Measurements from ENCODE around the gene RAN.
"Not testable (repeated sequence)": the region's sequence is repeated elsewhere in the genome, so short reads cannot be mapped to it uniquely, and the experiment has no call there.

The RAN gene

GRCh38 chr12:130849561-130850417 lies 22.1 kb upstream of the RAN start:
- DNase-seq: no peak

DNA sequence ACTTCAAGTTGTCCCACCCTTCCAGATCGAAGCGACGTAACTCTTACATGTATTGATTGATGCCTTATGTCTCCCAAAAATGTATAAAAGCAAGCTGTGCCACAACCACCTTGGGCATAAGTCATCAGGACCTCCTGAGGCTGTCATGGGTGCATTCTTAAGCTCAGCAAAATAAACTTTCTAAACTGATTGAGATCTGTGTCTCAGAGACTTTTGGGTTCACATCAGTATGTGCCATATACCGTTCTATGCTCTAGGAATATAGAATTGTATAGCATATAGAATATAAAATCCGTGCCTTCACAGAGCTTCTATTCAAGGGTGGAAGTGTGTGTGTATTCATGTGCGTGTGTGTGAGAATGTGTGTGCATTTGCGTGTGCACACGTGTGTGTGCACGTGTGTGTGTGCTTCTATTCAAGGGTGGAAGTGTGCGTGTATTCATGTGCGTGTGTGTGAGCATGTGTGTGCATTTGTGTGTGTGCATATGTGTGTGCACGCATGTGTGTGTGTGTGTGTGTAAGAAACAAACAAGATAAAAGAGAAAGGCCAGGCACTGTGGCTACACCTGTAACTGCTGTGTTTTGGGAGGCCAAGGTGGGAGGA lies 21.3 kb upstream of the RAN start:
- no peak for DNase-seq

- DNase-seq: no peak
Measured at GRCh38 chr12:130856088-130856487, 15.8 kb upstream of the RAN start.

DNA sequence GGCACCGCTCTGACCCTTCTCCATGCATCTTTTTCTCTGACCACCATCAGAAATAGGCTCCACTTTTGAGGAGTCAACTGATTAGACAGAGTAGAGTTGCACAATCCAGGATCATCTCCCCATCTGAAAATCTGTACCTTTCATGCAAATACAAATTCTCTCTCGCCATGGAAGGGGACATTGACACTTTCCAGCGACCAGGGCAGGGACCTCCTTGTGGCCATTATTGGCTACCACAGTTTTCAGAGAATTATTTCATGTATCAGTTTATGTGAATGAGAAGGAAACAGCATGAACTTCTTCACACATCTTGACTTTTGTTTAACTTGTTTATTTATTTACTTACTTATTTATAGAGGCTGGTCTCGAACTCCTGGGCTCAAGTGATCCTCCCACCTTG lies 13.8 kb upstream of the RAN start:
- no peak for DNase-seq

DNA sequence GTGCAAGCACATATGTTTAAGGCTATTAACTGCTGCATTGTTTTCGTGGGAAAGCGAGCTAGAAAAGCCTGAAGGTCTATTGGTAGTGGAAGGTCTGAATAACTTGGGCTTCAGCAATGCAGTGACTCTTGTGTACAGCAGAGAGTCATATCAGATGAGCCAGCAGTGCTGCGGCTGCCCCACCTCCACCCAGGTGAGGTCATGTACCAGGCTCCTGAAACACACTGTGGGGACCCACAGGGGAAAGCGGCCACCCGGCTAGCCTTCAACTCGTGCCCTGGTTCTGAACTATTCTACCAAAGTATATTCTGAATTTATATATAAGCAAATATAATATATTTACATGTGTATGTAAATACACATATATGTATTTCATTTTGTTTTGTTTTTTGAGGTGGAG lies 12.7 kb upstream of the RAN start:
- no peak for DNase-seq

DNA sequence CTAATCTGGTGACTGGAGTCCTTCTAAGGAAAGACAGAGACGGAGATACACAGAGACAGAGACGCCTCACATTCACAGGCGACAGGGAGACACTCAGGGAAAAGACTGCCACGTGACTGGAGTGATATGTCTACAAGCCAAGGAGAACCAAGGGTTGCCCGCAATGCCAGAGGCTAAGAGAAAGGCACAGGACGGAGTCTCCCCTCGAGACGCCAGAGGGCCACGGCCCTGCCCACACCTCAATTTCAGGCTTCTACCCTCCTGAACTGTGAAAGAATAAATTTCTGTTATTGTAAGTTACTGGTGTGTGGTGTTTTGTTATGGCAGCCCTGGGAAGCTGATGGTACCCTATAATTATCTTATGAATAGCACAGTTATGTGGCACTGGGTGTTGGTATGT lies 11.6 kb upstream of the RAN start:
- DNase-seq: no peak

- DNase-seq: no peak
Measured at GRCh38 chr12:130862161-130862560, 9.7 kb upstream of the RAN start.

GRCh38 chr12:130862771-130863170 lies 9.1 kb upstream of the RAN start:
- DNase-seq: not testable (repeated sequence)

- DNase-seq: no peak
Measured at GRCh38 chr12:130863298-130863697, 8.6 kb upstream of the RAN start.

DNA sequence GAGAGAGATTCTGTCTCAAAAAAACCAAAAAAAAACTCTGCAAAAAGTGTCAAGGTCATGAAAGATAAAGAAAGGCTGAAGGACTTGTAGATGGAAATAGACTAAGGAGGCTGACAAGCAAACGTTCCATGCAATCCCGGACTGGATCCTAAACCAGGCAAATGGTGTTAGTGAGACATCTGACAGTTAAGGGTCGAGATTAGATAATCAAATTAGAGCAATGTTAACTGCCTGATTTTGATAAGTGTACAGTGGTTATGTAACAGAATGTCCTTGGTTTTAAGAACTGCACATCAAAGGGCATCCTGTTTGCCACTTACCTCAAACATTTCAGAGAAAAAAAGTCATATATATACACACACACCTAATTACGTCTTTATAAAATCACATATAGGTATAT lies 3.5 kb upstream of the RAN start:
- DNase-seq: no peak

DNA sequence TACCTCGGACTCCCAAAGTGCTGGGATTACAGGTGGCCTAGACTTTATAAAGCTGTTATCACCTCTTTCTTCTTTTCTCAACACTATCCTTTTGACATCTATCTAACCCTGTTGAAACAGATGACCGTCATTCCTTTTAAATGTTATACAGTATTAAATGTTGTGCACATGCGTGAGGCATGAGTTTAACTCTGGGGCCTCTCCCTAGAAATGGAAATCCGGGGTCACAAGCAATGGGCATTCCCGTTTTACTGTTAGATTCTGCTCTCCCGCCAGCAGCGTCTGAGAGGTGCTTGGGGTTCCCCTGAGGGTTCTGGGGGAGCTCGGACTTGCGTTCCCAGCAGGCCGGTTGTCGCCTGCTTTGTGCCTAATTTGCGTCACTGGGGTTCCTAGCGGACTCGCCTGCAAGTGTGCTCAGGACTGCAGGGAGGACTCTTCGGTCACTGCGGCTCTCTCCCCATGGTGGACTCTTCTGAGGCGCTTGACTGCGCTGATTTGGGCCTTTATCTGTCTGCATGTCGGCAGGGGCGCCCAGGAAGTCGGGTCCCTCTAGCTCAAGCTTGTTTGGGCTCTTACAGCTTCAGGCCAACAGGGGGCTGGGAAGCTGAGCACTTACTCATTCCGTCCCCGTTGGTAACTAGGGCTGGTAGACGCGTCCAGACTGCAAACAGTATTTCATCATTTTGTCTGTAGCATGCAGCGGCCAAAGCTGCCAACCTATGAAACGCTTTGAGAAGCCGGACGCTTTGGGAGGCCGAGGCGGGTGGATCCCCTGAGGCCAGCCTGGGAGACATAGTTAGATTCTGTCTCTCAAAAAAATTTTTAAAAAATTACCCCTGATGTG lies 1.2 kb upstream of the RAN start:
- peak; percentile 49 for DNase-seq

- DNase-seq: no peak
Measured at GRCh38 chr12:130872179-130873096, 572 bp downstream of the RAN start.

- no peak for DNase-seq
Measured at GRCh38 chr12:130873106-130873795, 1.4 kb downstream of the RAN start.

GRCh38 chr12:130873825-130874224 lies 2.0 kb downstream of the RAN start:
- no peak for DNase-seq

GRCh38 chr12:130874696-130875095 lies 2.8 kb downstream of the RAN start:
- DNase-seq: no peak

DNA sequence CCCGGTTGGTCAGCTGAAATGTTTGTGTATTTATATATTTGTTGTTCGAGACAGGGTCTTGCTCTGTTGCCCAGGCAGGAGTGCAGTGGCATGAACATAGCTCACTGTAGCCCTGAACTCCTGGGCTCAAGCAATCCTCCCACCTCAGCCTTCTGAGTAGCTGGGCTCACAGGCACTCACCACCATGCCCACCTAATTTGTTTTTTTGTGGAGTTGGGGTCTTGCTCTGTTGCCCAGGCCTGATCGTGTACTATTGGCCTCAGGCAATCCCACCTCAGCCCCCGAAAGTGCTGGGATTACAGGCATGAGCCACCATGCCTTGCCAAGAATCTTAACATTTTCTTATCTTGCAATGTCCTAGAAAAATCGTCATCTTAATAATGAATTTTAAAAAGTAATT lies 3.3 kb downstream of the RAN start:
- DNase-seq: no peak

DNA sequence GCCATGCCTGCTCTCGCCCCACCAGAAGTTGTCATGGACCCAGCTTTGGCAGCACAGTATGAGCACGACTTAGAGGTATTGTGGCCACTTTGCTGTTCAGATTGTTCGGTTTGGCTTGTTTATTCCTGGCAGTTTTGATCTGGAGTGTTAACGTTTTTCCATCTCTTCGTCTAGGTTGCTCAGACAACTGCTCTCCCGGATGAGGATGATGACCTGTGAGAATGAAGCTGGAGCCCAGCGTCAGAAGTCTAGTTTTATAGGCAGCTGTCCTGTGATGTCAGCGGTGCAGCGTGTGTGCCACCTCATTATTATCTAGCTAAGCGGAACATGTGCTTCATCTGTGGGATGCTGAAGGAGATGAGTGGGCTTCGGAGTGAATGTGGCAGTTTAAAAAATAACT lies 3.8 kb downstream of the RAN start:
- DNase-seq: not testable (repeated sequence)

DNA sequence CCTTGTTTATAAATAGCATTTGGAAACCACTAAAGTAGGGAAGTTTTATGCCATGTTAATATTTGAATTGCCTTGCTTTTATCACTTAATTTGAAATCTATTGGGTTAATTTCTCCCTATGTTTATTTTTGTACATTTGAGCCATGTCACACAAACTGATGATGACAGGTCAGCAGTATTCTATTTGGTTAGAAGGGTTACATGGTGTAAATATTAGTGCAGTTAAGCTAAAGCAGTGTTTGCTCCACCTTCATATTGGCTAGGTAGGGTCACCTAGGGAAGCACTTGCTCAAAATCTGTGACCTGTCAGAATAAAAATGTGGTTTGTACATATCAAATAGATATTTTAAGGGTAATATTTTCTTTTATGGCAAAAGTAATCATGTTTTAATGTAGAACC lies 4.4 kb downstream of the RAN start:
- DNase-seq: no peak

DNA sequence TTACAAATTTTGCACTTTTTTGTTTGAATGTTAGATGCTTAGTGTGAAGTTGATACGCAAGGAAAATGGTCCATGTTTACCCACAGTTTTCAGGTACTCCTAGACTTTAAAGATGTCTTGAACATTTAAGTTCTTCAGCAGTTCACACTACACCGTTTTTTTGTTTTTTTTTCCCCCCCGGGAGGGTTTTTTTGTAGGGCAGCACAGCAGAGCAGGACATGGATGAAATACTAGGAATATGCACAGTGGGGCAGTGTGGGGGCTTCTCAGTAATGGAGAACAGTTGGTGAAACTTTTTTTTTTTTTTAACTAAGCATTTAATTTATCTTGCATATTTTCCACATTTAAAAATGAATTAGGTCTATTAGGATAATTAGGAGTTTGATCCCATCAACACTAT lies 4.9 kb downstream of the RAN start:
- DNase-seq: no peak

DNA sequence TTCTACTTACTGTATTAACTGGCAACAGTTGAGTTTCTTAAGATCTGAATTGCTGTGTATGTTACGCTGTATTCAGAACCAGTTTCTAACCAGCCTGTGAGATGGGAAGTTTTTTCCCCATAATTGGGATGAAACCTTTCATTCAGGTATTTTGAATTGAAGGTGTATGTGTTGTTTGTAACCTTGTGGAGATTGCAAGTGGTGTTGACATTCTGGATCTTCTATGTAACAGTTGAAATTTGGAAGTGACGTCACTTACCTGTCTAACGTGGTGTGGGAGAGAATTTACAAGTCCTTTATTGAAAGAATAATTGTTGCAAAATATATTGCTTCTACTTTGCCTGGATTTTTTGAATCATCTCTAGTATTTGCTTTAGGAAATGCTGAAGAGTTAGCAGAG lies 5.5 kb downstream of the RAN start:
- DNase-seq: no peak

DNA sequence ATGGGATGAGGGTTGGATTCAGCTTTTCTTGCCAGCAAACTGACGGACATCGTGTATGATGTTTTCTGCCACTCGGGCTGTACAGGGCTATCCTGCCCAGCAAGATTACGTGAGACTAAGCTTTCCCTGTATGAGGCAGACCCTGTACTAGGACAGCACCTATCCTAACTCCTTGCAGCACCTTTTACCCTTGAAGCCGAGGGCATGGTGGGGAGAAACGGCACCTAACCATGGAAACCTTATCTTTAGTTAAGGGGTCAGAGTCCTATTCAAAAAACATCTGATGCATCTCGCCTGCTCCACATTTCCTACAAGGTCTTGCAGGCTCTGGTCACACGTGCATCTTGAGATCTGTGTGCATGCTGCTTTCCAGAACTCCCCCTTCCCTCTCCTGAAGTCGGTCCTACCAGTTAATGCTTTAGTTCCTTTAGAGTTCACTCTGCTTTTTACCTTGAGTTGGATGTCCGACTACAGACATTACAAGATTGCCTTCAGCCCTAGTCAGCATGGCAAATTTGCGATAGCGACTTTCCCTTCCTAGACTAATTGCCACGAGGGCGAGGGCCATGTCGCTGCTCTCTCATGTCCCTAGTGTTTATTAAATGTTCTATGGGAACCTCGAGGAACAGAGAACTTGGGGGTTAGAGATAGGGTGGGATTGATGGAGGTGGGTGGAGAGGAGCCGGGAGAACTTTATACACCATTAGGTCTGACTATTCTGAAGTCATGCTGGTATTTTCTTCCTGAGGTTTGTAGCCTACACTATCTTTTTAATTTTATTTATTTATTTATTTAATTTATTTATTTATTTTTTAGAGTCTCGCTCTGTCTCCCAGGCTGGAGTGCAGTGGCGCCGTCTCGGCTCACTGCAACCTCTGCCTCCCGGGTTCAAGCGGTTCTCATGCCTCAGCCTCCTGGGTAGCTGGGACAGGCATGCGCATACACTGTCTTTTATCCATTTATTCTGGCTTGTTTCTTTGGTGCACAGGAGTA lies 6.6 kb downstream of the RAN start:
- peak; percentile 15 for DNase-seq
